ENCODE results near the gene FBXL7.

- TF ChIP-seq, protein P1, sequence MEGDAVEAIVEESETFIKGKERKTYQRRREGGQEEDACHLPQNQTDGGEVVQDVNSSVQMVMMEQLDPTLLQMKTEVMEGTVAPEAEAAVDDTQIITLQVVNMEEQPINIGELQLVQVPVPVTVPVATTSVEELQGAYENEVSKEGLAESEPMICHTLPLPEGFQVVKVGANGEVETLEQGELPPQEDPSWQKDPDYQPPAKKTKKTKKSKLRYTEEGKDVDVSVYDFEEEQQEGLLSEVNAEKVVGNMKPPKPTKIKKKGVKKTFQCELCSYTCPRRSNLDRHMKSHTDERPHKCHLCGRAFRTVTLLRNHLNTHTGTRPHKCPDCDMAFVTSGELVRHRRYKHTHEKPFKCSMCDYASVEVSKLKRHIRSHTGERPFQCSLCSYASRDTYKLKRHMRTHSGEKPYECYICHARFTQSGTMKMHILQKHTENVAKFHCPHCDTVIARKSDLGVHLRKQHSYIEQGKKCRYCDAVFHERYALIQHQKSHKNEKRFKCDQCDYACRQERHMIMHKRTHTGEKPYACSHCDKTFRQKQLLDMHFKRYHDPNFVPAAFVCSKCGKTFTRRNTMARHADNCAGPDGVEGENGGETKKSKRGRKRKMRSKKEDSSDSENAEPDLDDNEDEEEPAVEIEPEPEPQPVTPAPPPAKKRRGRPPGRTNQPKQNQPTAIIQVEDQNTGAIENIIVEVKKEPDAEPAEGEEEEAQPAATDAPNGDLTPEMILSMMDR (IDR thresholded peaks at IDR 0.05), result no peak
- no peak for TF ChIP-seq POLR2A (IDR thresholded peaks at IDR 0.05)
These were observed 296.6 kb downstream of the FBXL7 start for GRCh38 chr5:15796557-15796956.

Measured in right lobe of liver (tissue), 4 donors.